ENCODE data around the gene MME.

Gene MME

GRCh38 chr3:155231792-155232191 is 151.7 kb downstream of the MME start:
- DNase-seq: no peak

GRCh38 chr3:155232605-155233004 is 152.5 kb downstream of the MME start:
- peak in 1 of 58 donors; percentile 1 for DNase-seq

- peak in 21 of 58 donors; percentile 2 to 46 (median 11) for DNase-seq
Observed at GRCh38 chr3:155233213-155233612, 153.1 kb downstream of the MME start.

All from anterior cingulate cortex (tissue), 58 donors.